Measurements from ENCODE around the gene ACOT8. TPM values are rescaled to one million over a fixed set of nuclear protein-coding genes. Genes with fewer than 3 reads are reported as not detected.

Gene ACOT8
- total and polyA plus RNA-seq, 2 of the 8 experiments (the other 6 are each of a cell fraction or from before 2014, with no cell fraction given) = 37.6 to 88.8 TPM

- TF ChIP-seq TEAD4 (IDR thresholded peaks at IDR 0.05; ENCODE audit: low read depth, low read length) (no peak; the same call in 1 of the 2 replicates), POU5F1 (IDR thresholded peaks at IDR 0.05; ENCODE audit: low read depth, low read length) (no peak), RFX5 (IDR thresholded peaks at IDR 0.05; ENCODE audit: borderline replicate concordance, low read depth, low read length) (no peak), CTCF (IDR thresholded peaks at IDR 0.05; ENCODE audit: control extremely low read depth in 1 of 3, insufficient read depth in 1 of 3, low read depth in 1 of 3, low read length in 3 of 3) (peak; percentile 58 to 78 (median 72)), CHD1 (IDR thresholded peaks at IDR 0.05; ENCODE audit: low read depth, low read length) (no peak), BACH1 (IDR thresholded peaks at IDR 0.05; ENCODE audit: low read length) (no peak), NANOG (IDR thresholded peaks at IDR 0.05; ENCODE audit: insufficient read depth, low read depth, low read length, poor library complexity, severe bottlenecking) (no peak), SIN3A (conservative IDR thresholded peaks at IDR 0.05 in 1 of 2, IDR thresholded peaks at IDR 0.05 in 1 of 2; ENCODE audit: low read depth in 1 of 2, low read length in 2 of 2) (0 out of 4 replicates have a peak, but pooled peaks of 1 of the 2 experiments have one; percentile 43), EZH2 (IDR thresholded peaks at IDR 0.05; ENCODE audit: low read depth, low read length, severe bottlenecking) (no peak), POLR2AphosphoS5 (IDR thresholded peaks at IDR 0.05; ENCODE audit: low read depth, low read length) (no peak), EP300 (IDR thresholded peaks at IDR 0.05; ENCODE audit: borderline replicate concordance in 1 of 2, low read depth in 2 of 2, low read length in 2 of 2) (no peak), ASH2L (IDR thresholded peaks at IDR 0.05; ENCODE audit: low read length) (no peak), TCF12 (IDR thresholded peaks at IDR 0.05; ENCODE audit: low read depth, low read length) (0 out of 2 replicates have a peak, but pooled peaks have one; percentile 12), GTF2F1 (IDR thresholded peaks at IDR 0.05; ENCODE audit: borderline replicate concordance, low read depth, low read length) (no peak; the same call in 1 of the 2 replicates), ATF3 (IDR thresholded peaks at IDR 0.05; ENCODE audit: insufficient read depth, low read depth, low read length) (no peak), USF2 (IDR thresholded peaks at IDR 0.05; ENCODE audit: low read length) (peak; percentile 32; the same call in 1 of the 2 replicates), JUN (IDR thresholded peaks at IDR 0.05; ENCODE audit: low read depth, low read length) (no peak), FOSL1 (IDR thresholded peaks at IDR 0.05; ENCODE audit: insufficient read depth, low read depth, low read length) (no peak)
These were observed 33.0 kb downstream of the ACOT8 start (continued) for GRCh38 chr20:45823949-45824835.

Measured in H1 (cell line).